ENCODE data around the gene C5orf34. TPM values are rescaled to one million over a fixed set of nuclear protein-coding genes. Genes with fewer than 3 reads are reported as not detected.
A peak's percentile ranks its signal among the peaks of the same experiment; 100 is the strongest.

The C5orf34 gene
- total and polyA plus RNA-seq, 2 donors (not counting 3 experiments of a cell fraction or from before 2014, with no cell fraction given), result 2.1 to 6.5 TPM

DNA sequence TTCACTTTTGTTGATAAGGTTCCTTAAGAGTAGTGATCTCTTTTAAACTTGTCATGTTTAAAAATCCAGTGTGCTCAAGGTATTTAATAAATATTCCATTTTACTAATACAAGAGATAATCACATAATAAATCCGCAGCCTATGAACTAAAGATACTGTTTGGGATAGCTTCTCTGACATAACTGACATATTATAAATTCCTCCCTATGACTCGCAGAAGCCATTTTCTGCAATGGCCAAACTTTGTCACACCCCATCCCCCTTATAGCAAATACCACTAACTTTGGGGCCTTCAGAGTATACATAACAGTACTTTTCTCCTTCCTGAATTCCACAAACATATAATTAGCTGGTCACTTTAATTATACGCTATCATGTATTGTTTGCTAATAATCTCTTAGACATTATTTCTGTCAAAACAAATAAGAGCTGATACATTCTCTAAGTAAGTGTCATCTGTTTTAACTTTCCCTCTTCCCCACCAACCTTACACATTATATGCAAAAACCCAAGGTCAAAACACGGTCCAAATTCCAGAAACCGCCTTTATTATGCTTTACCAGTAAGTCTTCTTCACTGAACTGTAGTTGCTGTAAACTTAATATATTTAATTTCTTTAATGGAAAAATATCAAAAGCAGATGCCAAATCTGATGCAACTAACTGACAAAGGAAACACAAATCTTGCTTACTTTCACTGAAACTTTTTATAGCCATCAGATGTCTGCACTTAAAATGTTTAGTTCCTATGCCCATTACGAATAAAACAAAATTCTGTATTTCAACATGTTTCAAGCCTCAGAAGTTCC, 32.3 kb downstream of the C5orf34 start:
- Histone ChIP-seq H4K20me1 (replicated peaks; ENCODE audit: control insufficient read depth, extremely low read depth, insufficient read depth, low read length) (no peaks in the 10 kb centered on the region), H3K36me3 (ENCODE audit: control insufficient read depth in 2 of 2, extremely low read depth in 1 of 2, insufficient read depth in 2 of 2, low read length in 2 of 2) (no peaks in the 10 kb centered on the region), H3K27ac (ENCODE audit: insufficient read depth, low read depth, low read length) (peak overlapping the region; percentile 77), H3K9me3 (replicated peaks; ENCODE audit: control insufficient read depth, insufficient read depth, low read length) (no peaks in the 10 kb centered on the region), H3K9ac (replicated peaks; ENCODE audit: extremely low read depth, insufficient read depth, low read length) (peak overlapping the region; percentile 87), H3K4me1 (ENCODE audit: control insufficient read depth, extremely low read depth, insufficient read depth, low read length) (peaks cover 14% of the 10 kb centered on the region), H3K4me2 (ENCODE audit: insufficient read depth, low read length) (peak overlapping the region; percentile 95), H3K9me1 (replicated peaks; ENCODE audit: control insufficient read depth, extremely low read depth, insufficient read depth, low read length) (no peaks in the 10 kb centered on the region), H3K79me2 (ENCODE audit: control insufficient read depth, insufficient read depth, low read length) (peaks cover 12% of the 10 kb centered on the region), H3K4me3 (replicated peaks in 1 of 3; ENCODE audit: insufficient read depth in 1 of 3, low read depth in 1 of 3, low read length in 3 of 3) (peak overlapping the region; percentile 57 to 97 (median 64)), H3K27me3 (ENCODE audit: control insufficient read depth in 2 of 2, insufficient read depth in 2 of 2, low read length in 2 of 2) (no peaks in the 10 kb centered on the region), H2AFZ (ENCODE audit: low read depth, low read length) (peak overlapping the region; percentile 53)
- dilution Hi-C loops (cut with MboI; ENCODE audit: extremely low pct_ligation_motif_present, low sequenced_read_pairs), result no loop called here
- intact Hi-C loops (cut with micrococcal nuclease), result loop anchor here (1.0 to 10.0 kb wide), 6 partner anchors 169 to 1558 kb away; partner anchors contain the start of genes FBXO4, HMGCS1 and ZNF131
- CTCF ChIA-PET, result no interaction called here
- FAIRE-seq (peak; percentile 43), DNase-seq (ENCODE audit: low read depth, low spot score) (no peak)
- POLR2A ChIA-PET, result no interaction called here
- BruUV-seq (replicated peaks), result no TSS peak
- TF ChIP-seq POLR2A (IDR thresholded peaks at IDR 0.05; ENCODE audit: low read depth, low read length), result no peak
- no peak for TF ChIP-seq POLR2AphosphoS5 (IDR thresholded peaks at IDR 0.05; ENCODE audit: insufficient read depth, low read depth, low read length)
- TF ChIP-seq FOS (IDR thresholded peaks at IDR 0.05; ENCODE audit: borderline replicate concordance, insufficient read depth, low read length), result no peak
- no peak for TF ChIP-seq JUN (IDR thresholded peaks at IDR 0.05; ENCODE audit: borderline replicate concordance, insufficient read depth, insufficient read length, low read depth)
- TF ChIP-seq, protein P1, sequence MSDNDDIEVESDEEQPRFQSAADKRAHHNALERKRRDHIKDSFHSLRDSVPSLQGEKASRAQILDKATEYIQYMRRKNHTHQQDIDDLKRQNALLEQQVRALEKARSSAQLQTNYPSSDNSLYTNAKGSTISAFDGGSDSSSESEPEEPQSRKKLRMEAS (IDR thresholded peaks at IDR 0.05; ENCODE audit: insufficient read depth, insufficient read length), result no peak
- TF ChIP-seq GATA2 (IDR thresholded peaks at IDR 0.05; ENCODE audit: insufficient read depth, insufficient read length, low read depth, low read length), result no peak
- TF ChIP-seq EZH2 (IDR thresholded peaks at IDR 0.05; ENCODE audit: borderline replicate concordance, low read depth, low read length, severe bottlenecking), result no peak
- TF ChIP-seq MYC (IDR thresholded peaks at IDR 0.05; ENCODE audit: low read depth, low read length), result no peak
- TF ChIP-seq, protein P2, sequence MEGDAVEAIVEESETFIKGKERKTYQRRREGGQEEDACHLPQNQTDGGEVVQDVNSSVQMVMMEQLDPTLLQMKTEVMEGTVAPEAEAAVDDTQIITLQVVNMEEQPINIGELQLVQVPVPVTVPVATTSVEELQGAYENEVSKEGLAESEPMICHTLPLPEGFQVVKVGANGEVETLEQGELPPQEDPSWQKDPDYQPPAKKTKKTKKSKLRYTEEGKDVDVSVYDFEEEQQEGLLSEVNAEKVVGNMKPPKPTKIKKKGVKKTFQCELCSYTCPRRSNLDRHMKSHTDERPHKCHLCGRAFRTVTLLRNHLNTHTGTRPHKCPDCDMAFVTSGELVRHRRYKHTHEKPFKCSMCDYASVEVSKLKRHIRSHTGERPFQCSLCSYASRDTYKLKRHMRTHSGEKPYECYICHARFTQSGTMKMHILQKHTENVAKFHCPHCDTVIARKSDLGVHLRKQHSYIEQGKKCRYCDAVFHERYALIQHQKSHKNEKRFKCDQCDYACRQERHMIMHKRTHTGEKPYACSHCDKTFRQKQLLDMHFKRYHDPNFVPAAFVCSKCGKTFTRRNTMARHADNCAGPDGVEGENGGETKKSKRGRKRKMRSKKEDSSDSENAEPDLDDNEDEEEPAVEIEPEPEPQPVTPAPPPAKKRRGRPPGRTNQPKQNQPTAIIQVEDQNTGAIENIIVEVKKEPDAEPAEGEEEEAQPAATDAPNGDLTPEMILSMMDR (IDR thresholded peaks at IDR 0.05; ENCODE audit: extremely low read depth in 1 of 2, insufficient read depth in 1 of 2, low read depth in 1 of 2, low read length in 2 of 2), result no peak
